ENCODE results near the gene ACSM3.
"Not testable (repeated sequence)": the region's sequence is repeated elsewhere in the genome, so short reads cannot be mapped to it uniquely, and the experiment has no call there.

The ACSM3 gene

GRCh38 chr16:20755799-20756198, 8.0 kb upstream of the ACSM3 start:
- not testable (repeated sequence) for H3K27ac ChIP-seq (ENCODE audit: low read depth, low read length); H3K4me3 ChIP-seq (ENCODE audit: low read depth in 1 of 2, low read length in 2 of 2)

GRCh38 chr16:20760346-20760745, 3.5 kb upstream of the ACSM3 start:
- Histone ChIP-seq H3K9me3 (ENCODE audit: control insufficient read depth in 1 of 2, low read length in 2 of 2) (peaks cover 0 to 5% of the 10 kb centered on the region in 2 donors), H3K27ac (ENCODE audit: low read depth, low read length) (no peak overlapping the region), H3K4me3 (ENCODE audit: low read depth in 1 of 2, low read length in 2 of 2) (no peak overlapping the region), H3K9ac (ENCODE audit: low read depth in 1 of 2, low read length in 2 of 2) (no peak overlapping the region), H3K4me1 (ENCODE audit: control insufficient read depth in 1 of 2, insufficient read depth in 2 of 2, low read length in 2 of 2) (peaks cover 3 to 18% of the 10 kb centered on the region in 2 donors), H3K36me3 (ENCODE audit: control insufficient read depth in 1 of 2, insufficient read depth in 2 of 2, low read length in 2 of 2) (no peaks in the 10 kb centered on the region), H3K27me3 (ENCODE audit: control insufficient read depth in 1 of 2, insufficient read depth in 2 of 2, low read length in 2 of 2) (no peaks in the 10 kb centered on the region)

More at GRCh38 chr16:20755799-20756198, 8.0 kb upstream of the ACSM3 start:
- H3K9me3 ChIP-seq (ENCODE audit: control insufficient read depth in 1 of 2, low read length in 2 of 2); H3K36me3 ChIP-seq (ENCODE audit: control insufficient read depth in 1 of 2, insufficient read depth in 2 of 2, low read length in 2 of 2); H3K27me3 ChIP-seq (ENCODE audit: control insufficient read depth in 1 of 2, insufficient read depth in 2 of 2, low read length in 2 of 2); H3K4me1 ChIP-seq (ENCODE audit: control insufficient read depth in 1 of 2, insufficient read depth in 2 of 2, low read length in 2 of 2); H3K9ac ChIP-seq (ENCODE audit: low read depth in 1 of 2, low read length in 2 of 2): not testable (repeated sequence)

- no peak overlapping the region for H3K9ac ChIP-seq (ENCODE audit: low read depth in 1 of 2, low read length in 2 of 2)
- H3K27me3 ChIP-seq (ENCODE audit: control insufficient read depth in 1 of 2, insufficient read depth in 2 of 2, low read length in 2 of 2), result no peaks in the 10 kb centered on the region
- H3K9me3 ChIP-seq (ENCODE audit: control insufficient read depth in 1 of 2, low read length in 2 of 2), result peaks cover 0 to 5% of the 10 kb centered on the region in 2 donors
- no peak overlapping the region for H3K4me3 ChIP-seq (ENCODE audit: low read depth in 1 of 2, low read length in 2 of 2)
- H3K36me3 ChIP-seq (ENCODE audit: control insufficient read depth in 1 of 2, insufficient read depth in 2 of 2, low read length in 2 of 2), result no peaks in the 10 kb centered on the region
- H3K4me1 ChIP-seq (ENCODE audit: control insufficient read depth in 1 of 2, insufficient read depth in 2 of 2, low read length in 2 of 2), result peaks cover 3 to 18% of the 10 kb centered on the region in 2 donors
- H3K27ac ChIP-seq (ENCODE audit: low read depth, low read length), result no peak overlapping the region
Measured at GRCh38 chr16:20761175-20761574, 2.6 kb upstream of the ACSM3 start.

GRCh38 chr16:20762404-20763123, 1.2 kb upstream of the ACSM3 start:
- H3K9ac ChIP-seq (ENCODE audit: low read depth in 1 of 2, low read length in 2 of 2), result peak overlapping the region in 1 of 2 donors; percentile 57
- H3K4me3 ChIP-seq (ENCODE audit: low read depth in 1 of 2, low read length in 2 of 2), result peak overlapping the region in 1 of 2 donors; percentile 59
- H3K27me3 ChIP-seq (ENCODE audit: control insufficient read depth in 1 of 2, insufficient read depth in 2 of 2, low read length in 2 of 2), result no peaks in the 10 kb centered on the region
- H3K27ac ChIP-seq (ENCODE audit: low read depth, low read length), result no peak overlapping the region
- peaks cover 3 to 18% of the 10 kb centered on the region in 2 donors for H3K4me1 ChIP-seq (ENCODE audit: control insufficient read depth in 1 of 2, insufficient read depth in 2 of 2, low read length in 2 of 2)
- no peaks in the 10 kb centered on the region for H3K36me3 ChIP-seq (ENCODE audit: control insufficient read depth in 1 of 2, insufficient read depth in 2 of 2, low read length in 2 of 2)
- H3K9me3 ChIP-seq (ENCODE audit: control insufficient read depth in 1 of 2, low read length in 2 of 2), result peaks cover 0 to 5% of the 10 kb centered on the region in 2 donors

GRCh38 chr16:20764448-20764847, 634 bp downstream of the ACSM3 start:
- peaks cover 3 to 18% of the 10 kb centered on the region in 2 donors for H3K4me1 ChIP-seq (ENCODE audit: control insufficient read depth in 1 of 2, insufficient read depth in 2 of 2, low read length in 2 of 2)
- not testable (repeated sequence) for H3K27me3 ChIP-seq (ENCODE audit: control insufficient read depth in 1 of 2, insufficient read depth in 2 of 2, low read length in 2 of 2); H3K27ac ChIP-seq (ENCODE audit: low read depth, low read length); H3K9me3 ChIP-seq (ENCODE audit: control insufficient read depth in 1 of 2, low read length in 2 of 2); H3K4me3 ChIP-seq (ENCODE audit: low read depth in 1 of 2, low read length in 2 of 2); H3K36me3 ChIP-seq (ENCODE audit: control insufficient read depth in 1 of 2, insufficient read depth in 2 of 2, low read length in 2 of 2); H3K9ac ChIP-seq (ENCODE audit: low read depth in 1 of 2, low read length in 2 of 2)

- H3K9me3 ChIP-seq (ENCODE audit: control insufficient read depth in 1 of 2, low read length in 2 of 2), result peaks cover 0 to 5% of the 10 kb centered on the region in 2 donors
- peaks cover 3 to 18% of the 10 kb centered on the region in 2 donors for H3K4me1 ChIP-seq (ENCODE audit: control insufficient read depth in 1 of 2, insufficient read depth in 2 of 2, low read length in 2 of 2)
- no peak overlapping the region for H3K4me3 ChIP-seq (ENCODE audit: low read depth in 1 of 2, low read length in 2 of 2)
- H3K36me3 ChIP-seq (ENCODE audit: control insufficient read depth in 1 of 2, insufficient read depth in 2 of 2, low read length in 2 of 2), result no peaks in the 10 kb centered on the region
- H3K27ac ChIP-seq (ENCODE audit: low read depth, low read length), result no peak overlapping the region
- no peaks in the 10 kb centered on the region for H3K27me3 ChIP-seq (ENCODE audit: control insufficient read depth in 1 of 2, insufficient read depth in 2 of 2, low read length in 2 of 2)
- H3K9ac ChIP-seq (ENCODE audit: low read depth in 1 of 2, low read length in 2 of 2), result no peak overlapping the region
Measured at GRCh38 chr16:20765732-20766131, 1.9 kb downstream of the ACSM3 start.

- no peak overlapping the region for H3K27ac ChIP-seq (ENCODE audit: low read depth, low read length)
- no peaks in the 10 kb centered on the region for H3K36me3 ChIP-seq (ENCODE audit: control insufficient read depth in 1 of 2, insufficient read depth in 2 of 2, low read length in 2 of 2)
- peaks cover 0 to 5% of the 10 kb centered on the region in 2 donors for H3K9me3 ChIP-seq (ENCODE audit: control insufficient read depth in 1 of 2, low read length in 2 of 2)
- no peaks in the 10 kb centered on the region for H3K27me3 ChIP-seq (ENCODE audit: control insufficient read depth in 1 of 2, insufficient read depth in 2 of 2, low read length in 2 of 2)
- H3K9ac ChIP-seq (ENCODE audit: low read depth in 1 of 2, low read length in 2 of 2), result no peak overlapping the region
- no peak overlapping the region for H3K4me3 ChIP-seq (ENCODE audit: low read depth in 1 of 2, low read length in 2 of 2)
- H3K4me1 ChIP-seq (ENCODE audit: control insufficient read depth in 1 of 2, insufficient read depth in 2 of 2, low read length in 2 of 2), result peaks cover 3 to 18% of the 10 kb centered on the region in 2 donors
Measured at GRCh38 chr16:20766294-20766693, 2.5 kb downstream of the ACSM3 start.

- H3K27ac ChIP-seq (ENCODE audit: low read depth, low read length), result no peak overlapping the region
- peaks cover 0 to 3% of the 10 kb centered on the region in 2 donors for H3K9me3 ChIP-seq (ENCODE audit: control insufficient read depth in 1 of 2, low read length in 2 of 2)
- H3K4me1 ChIP-seq (ENCODE audit: control insufficient read depth in 1 of 2, insufficient read depth in 2 of 2, low read length in 2 of 2), result peaks cover 3 to 18% of the 10 kb centered on the region in 2 donors
- H3K36me3 ChIP-seq (ENCODE audit: control insufficient read depth in 1 of 2, insufficient read depth in 2 of 2, low read length in 2 of 2), result no peaks in the 10 kb centered on the region
- H3K9ac ChIP-seq (ENCODE audit: low read depth in 1 of 2, low read length in 2 of 2), result no peak overlapping the region
- no peak overlapping the region for H3K4me3 ChIP-seq (ENCODE audit: low read depth in 1 of 2, low read length in 2 of 2)
- no peaks in the 10 kb centered on the region for H3K27me3 ChIP-seq (ENCODE audit: control insufficient read depth in 1 of 2, insufficient read depth in 2 of 2, low read length in 2 of 2)
Measured at GRCh38 chr16:20767577-20767976, 3.8 kb downstream of the ACSM3 start.

- Histone ChIP-seq H3K36me3 (ENCODE audit: control insufficient read depth in 1 of 2, insufficient read depth in 2 of 2, low read length in 2 of 2) (no peaks in the 10 kb centered on the region), H3K4me1 (ENCODE audit: control insufficient read depth in 1 of 2, insufficient read depth in 2 of 2, low read length in 2 of 2) (peaks cover 3 to 12% of the 10 kb centered on the region in 2 donors), H3K27me3 (ENCODE audit: control insufficient read depth in 1 of 2, insufficient read depth in 2 of 2, low read length in 2 of 2) (no peaks in the 10 kb centered on the region), H3K9me3 (ENCODE audit: control insufficient read depth in 1 of 2, low read length in 2 of 2) (no peaks in the 10 kb centered on the region), H3K9ac (ENCODE audit: low read depth in 1 of 2, low read length in 2 of 2) (no peak overlapping the region), H3K27ac (ENCODE audit: low read depth, low read length) (no peak overlapping the region), H3K4me3 (ENCODE audit: low read depth in 1 of 2, low read length in 2 of 2) (no peak overlapping the region)
Measured at GRCh38 chr16:20768121-20768520, 4.3 kb downstream of the ACSM3 start.

GRCh38 chr16:20768818-20769217, 5.0 kb downstream of the ACSM3 start:
- no peaks in the 10 kb centered on the region for H3K36me3 ChIP-seq (ENCODE audit: control insufficient read depth in 1 of 2, insufficient read depth in 2 of 2, low read length in 2 of 2)

More at GRCh38 chr16:20768818-20769217, 5.0 kb downstream of the ACSM3 start:
- Histone ChIP-seq H3K4me3 (ENCODE audit: low read depth in 1 of 2, low read length in 2 of 2) (no peak overlapping the region), H3K27me3 (ENCODE audit: control insufficient read depth in 1 of 2, insufficient read depth in 2 of 2, low read length in 2 of 2) (no peaks in the 10 kb centered on the region), H3K27ac (ENCODE audit: low read depth, low read length) (no peak overlapping the region), H3K9me3 (ENCODE audit: control insufficient read depth in 1 of 2, low read length in 2 of 2) (no peaks in the 10 kb centered on the region), H3K9ac (ENCODE audit: low read depth in 1 of 2, low read length in 2 of 2) (no peak overlapping the region), H3K4me1 (ENCODE audit: control insufficient read depth in 1 of 2, insufficient read depth in 2 of 2, low read length in 2 of 2) (peaks cover 3 to 11% of the 10 kb centered on the region in 2 donors)

All from duodenal mucosa (tissue), 2 donors.